Mesenchymal stem cell (in vitro differentiated cells and primary cell): ENCODE results near the gene C1orf198.

Experiments
- DNase-seq: peaks from one replicate; pipeline ENCODE4 v3.0.0-alpha.2; 2013
- H2AFZ ChIP-seq: one replicate; pipeline ENCODE4 v1.6.1; 2013; ENCODE audit warnings: low read depth, mild to moderate bottlenecking, control low read depth, inconsistent platforms, low read length, moderate library complexity
- H2AK5ac ChIP-seq: 2 replicates; pipeline ENCODE4 v1.6.1; 2013; ENCODE audit warnings: low read length, moderate library complexity, mild to moderate bottlenecking, inconsistent platforms; ENCODE audit not compliant: severe bottlenecking
- H2BK120ac ChIP-seq: one replicate; pipeline ENCODE4 v1.6.1; 2013; ENCODE audit warnings: low read depth, mild to moderate bottlenecking, inconsistent platforms, low read length, moderate library complexity
- H2BK12ac ChIP-seq, 2 experiments: one replicate each; pipeline ENCODE4 v1.6.1; 2013; ENCODE audit warnings: inconsistent platforms in 2 of 2, low read length in 2 of 2, mild to moderate bottlenecking in 2 of 2, moderate library complexity in 2 of 2, control low read depth in 1 of 2
- H2BK15ac ChIP-seq: one replicate; pipeline ENCODE4 v1.6.1; 2013; ENCODE audit warnings: mild to moderate bottlenecking, low read depth, inconsistent platforms; ENCODE audit not compliant: poor library complexity, severe bottlenecking
- H2BK5ac ChIP-seq: 2 replicates; pipeline ENCODE4 v1.6.1; 2013; ENCODE audit warnings: low read depth, mild to moderate bottlenecking, low read length, control low read depth, inconsistent platforms; ENCODE audit not compliant: poor library complexity, severe bottlenecking
- H3K14ac ChIP-seq, 2 experiments: one replicate each; pipeline ENCODE4 v1.6.1; 2013; ENCODE audit warnings: inconsistent platforms in 2 of 2, low read length in 2 of 2, control low read depth in 1 of 2, mild to moderate bottlenecking in 1 of 2, moderate library complexity in 1 of 2
- H3K18ac ChIP-seq, 2 experiments: one replicate each; pipeline ENCODE4 v1.6.1; 2013; ENCODE audit warnings: inconsistent platforms in 2 of 2, low read length in 2 of 2, control low read depth in 1 of 2, low read depth in 1 of 2, mild to moderate bottlenecking in 1 of 2
- H3K23ac ChIP-seq, 2 experiments: one replicate each; pipeline ENCODE4 v1.6.1; 2013; ENCODE audit warnings: inconsistent platforms in 2 of 2, low read length in 2 of 2, mild to moderate bottlenecking in 2 of 2, moderate library complexity in 2 of 2, control low read depth in 1 of 2
- H3K27ac ChIP-seq: 2 replicates; pipeline ENCODE4 v1.5.1; 2013; ENCODE audit warnings: mild to moderate bottlenecking, moderate library complexity, low read length, control low read depth, inconsistent platforms; ENCODE audit not compliant: poor library complexity, severe bottlenecking
- H3K27me3 ChIP-seq, 2 experiments: 2 replicates each; pipeline versions ENCODE4 v1.6.1 to v1.7.0; 2013; ENCODE audit warnings: low read length in 2 of 2, mild to moderate bottlenecking in 2 of 2, moderate library complexity in 2 of 2, control low read depth in 1 of 2, inconsistent platforms in 1 of 2; ENCODE audit not compliant: control insufficient read depth in 1 of 2, insufficient read depth in 1 of 2
- H3K36me3 ChIP-seq, 2 experiments: 2 replicates each; pipeline versions ENCODE4 v1.6.1 to v1.7.0; 2013; ENCODE audit warnings: low read length in 2 of 2, control low read depth in 1 of 2, inconsistent platforms in 1 of 2, low read depth in 1 of 2, mild to moderate bottlenecking in 1 of 2; ENCODE audit not compliant: insufficient read depth in 2 of 2, control insufficient read depth in 1 of 2
- H3K4ac ChIP-seq, 2 experiments: one replicate each; pipeline ENCODE4 v1.6.1; 2013; ENCODE audit warnings: inconsistent platforms in 2 of 2, low read length in 2 of 2, mild to moderate bottlenecking in 2 of 2, moderate library complexity in 2 of 2, control low read depth in 1 of 2, low read depth in 1 of 2
- H3K4me1 ChIP-seq: 2 replicates; pipeline ENCODE4 v1.6.1; 2013; ENCODE audit warnings: low read depth, low read length, control low read depth; ENCODE audit not compliant: control insufficient read depth, insufficient read depth
- H3K4me2 ChIP-seq: 2 replicates; pipeline ENCODE4 v1.6.1; 2013; ENCODE audit warnings: low read length, mild to moderate bottlenecking, inconsistent platforms; ENCODE audit not compliant: poor library complexity, severe bottlenecking
- H3K4me3 ChIP-seq, 2 experiments: 2 replicates each; pipeline versions ENCODE4 v1.5.1 to v1.7.0; 2013; ENCODE audit warnings: low read length in 2 of 2, mild to moderate bottlenecking in 2 of 2, control low read depth in 1 of 2, low read depth in 1 of 2; ENCODE audit not compliant: insufficient read depth in 1 of 2
- H3K79me1 ChIP-seq: replicated peaks from 2 replicates; pipeline ENCODE4 v1.6.1; 2013; ENCODE audit warnings: mild to moderate bottlenecking, control low read depth, low read length, inconsistent platforms; ENCODE audit not compliant: poor library complexity, severe bottlenecking
- H3K9ac ChIP-seq: 2 replicates; pipeline ENCODE4 v1.7.0; 2013; ENCODE audit warnings: mild to moderate bottlenecking, low read length, moderate library complexity
- H3K9me3 ChIP-seq: 2 replicates; pipeline ENCODE4 v1.7.0; 2013; ENCODE audit warnings: mild to moderate bottlenecking, low read length; ENCODE audit not compliant: control insufficient read depth
- H4K8ac ChIP-seq: one replicate; pipeline ENCODE4 v1.6.1; 2013; ENCODE audit warnings: inconsistent platforms, mild to moderate bottlenecking, low read length, moderate library complexity
- H4K91ac ChIP-seq: one replicate; pipeline ENCODE4 v1.6.1; 2013; ENCODE audit warnings: mild to moderate bottlenecking, low read length, inconsistent platforms
- WGBS: methylation state at CpG from one replicate; pipeline ENCODE4 v1.1.7; 2013; ENCODE audit warnings: mixed read lengths; 5-methylcytosine and 5-hydroxymethylcytosine counted together

C1orf198 gene

DNA sequence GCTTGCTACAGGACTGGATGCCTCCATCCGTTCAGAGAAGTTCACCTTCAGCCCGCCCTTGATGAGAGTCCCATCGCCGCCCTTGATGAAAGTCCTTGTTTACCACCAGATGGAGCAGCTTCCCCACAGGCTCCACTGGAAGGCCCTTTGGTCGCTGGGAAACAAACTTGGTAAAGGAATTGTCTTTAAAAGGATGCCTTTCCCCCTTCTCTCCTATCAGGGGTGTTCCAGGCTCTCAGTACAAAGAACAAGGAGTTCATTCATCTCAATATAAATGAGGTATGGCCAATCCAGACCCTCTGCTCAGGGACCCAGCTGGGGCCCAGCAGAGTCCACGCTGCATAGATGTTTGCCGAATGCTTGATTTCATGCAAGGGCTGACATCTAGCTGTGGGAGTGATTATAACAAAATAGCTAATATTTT lies 70.4 kb downstream of the C1orf198 start:
- Histone ChIP-seq H4K91ac (no peak overlapping the region), H3K9ac (no peak overlapping the region), H3K23ac (no peak overlapping the region), H3K4me1 (no peaks in the 10 kb centered on the region), H3K18ac (no peak overlapping the region), H2AK5ac (no peak overlapping the region), H3K27ac (no peak overlapping the region), H2BK5ac (no peak overlapping the region), H3K4me2 (no peak overlapping the region), H2BK15ac (no peak overlapping the region), H3K79me1 (no peaks in the 10 kb centered on the region), H3K4me3 (no peak overlapping the region), H2AFZ (no peak overlapping the region), H2BK120ac (no peak overlapping the region), H3K9me3 (no peaks in the 10 kb centered on the region), H4K8ac (no peak overlapping the region), H2BK12ac (no peak overlapping the region), H3K4ac (no peak overlapping the region), H3K36me3 (no peaks in the 10 kb centered on the region), H3K27me3 (peaks cover 0 to 3% of the 10 kb centered on the region in 2 experiments), H3K14ac (no peak overlapping the region)
- peak; percentile 75 for DNase-seq
- 14% methylated on average over 6 of the region's 7 CpGs for WGBS

DNA sequence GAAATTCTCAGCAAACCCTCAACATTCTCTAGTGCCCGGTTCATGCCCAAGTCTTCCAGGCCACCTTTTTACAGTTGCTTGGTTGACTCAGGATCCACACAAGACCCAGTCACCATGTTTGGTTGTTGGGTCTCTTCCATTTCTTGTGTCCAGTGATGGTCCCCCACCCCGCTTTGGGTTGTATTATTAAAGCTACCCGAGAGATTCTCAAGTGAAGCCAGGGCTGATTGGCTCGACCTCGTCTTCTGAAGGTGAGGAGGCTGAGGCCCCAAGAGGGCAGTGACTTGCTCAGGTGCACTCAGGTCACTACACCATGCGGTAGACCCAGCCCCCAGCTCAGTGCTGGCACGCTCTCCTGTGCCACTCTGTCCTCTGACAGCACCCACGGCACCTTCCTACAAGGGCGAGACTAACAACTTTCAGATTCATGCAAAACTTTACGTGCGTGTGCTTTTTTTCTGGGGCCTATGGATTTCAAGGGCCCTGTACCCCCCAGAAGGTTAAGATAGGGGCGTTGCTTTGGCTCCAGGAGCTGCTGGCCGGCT lies 70.9 kb downstream of the C1orf198 start:
- Histone ChIP-seq H2BK5ac (no peak overlapping the region), H3K79me1 (no peaks in the 10 kb centered on the region), H3K4me1 (no peaks in the 10 kb centered on the region), H2BK15ac (no peak overlapping the region), H3K9ac (no peak overlapping the region), H4K8ac (no peak overlapping the region), H3K4ac (no peak overlapping the region), H3K14ac (no peak overlapping the region), H4K91ac (no peak overlapping the region), H3K27ac (no peak overlapping the region), H3K23ac (no peak overlapping the region), H3K4me3 (no peak overlapping the region), H2BK12ac (no peak overlapping the region), H3K27me3 (peaks cover 0 to 3% of the 10 kb centered on the region in 2 experiments), H2AK5ac (no peak overlapping the region), H2BK120ac (no peak overlapping the region), H3K36me3 (no peaks in the 10 kb centered on the region), H3K4me2 (no peak overlapping the region), H3K9me3 (no peaks in the 10 kb centered on the region), H3K18ac (no peak overlapping the region), H2AFZ (no peak overlapping the region)
- no peak for DNase-seq
- WGBS, result 73% methylated on average over 13 of the region's 13 CpGs

DNA sequence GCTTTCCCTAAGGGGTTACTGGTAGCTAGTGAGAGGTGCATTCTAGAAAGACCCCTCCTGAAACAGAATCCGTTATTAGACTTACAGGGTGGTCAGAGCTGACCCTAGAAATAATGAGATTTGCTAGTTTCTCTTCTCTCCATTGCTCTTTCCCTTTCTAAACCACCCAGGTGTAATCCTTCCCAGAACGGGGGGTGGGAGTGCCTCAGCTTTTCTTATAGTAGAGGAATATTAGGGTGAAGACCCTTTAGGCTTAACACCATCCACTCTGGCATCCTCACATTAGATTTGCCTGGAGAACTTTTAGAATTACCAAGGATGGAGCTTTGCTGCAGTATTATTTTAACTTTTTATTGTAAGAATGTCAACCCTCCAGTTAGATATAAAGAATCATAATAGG lies 71.7 kb downstream of the C1orf198 start:
- no peak overlapping the region for H2BK15ac ChIP-seq
- H4K8ac ChIP-seq, result no peak overlapping the region
- DNase-seq, result no peak
- H3K4me1 ChIP-seq, result no peaks in the 10 kb centered on the region
- no peak overlapping the region for H2AK5ac ChIP-seq
- no peak overlapping the region for H3K4me2 ChIP-seq
- H3K27me3 ChIP-seq, result peaks cover 0 to 11% of the 10 kb centered on the region in 2 experiments
- no peak overlapping the region for H3K18ac ChIP-seq
- H3K14ac ChIP-seq, result no peak overlapping the region
- no peak overlapping the region for H3K4me3 ChIP-seq
- H3K79me1 ChIP-seq, result no peaks in the 10 kb centered on the region
- H2BK12ac ChIP-seq, result no peak overlapping the region
- no peak overlapping the region for H2AFZ ChIP-seq
- no peak overlapping the region for H2BK120ac ChIP-seq
- no peak overlapping the region for H3K23ac ChIP-seq
- no peak overlapping the region for H4K91ac ChIP-seq
- H3K9me3 ChIP-seq, result no peaks in the 10 kb centered on the region
- H3K36me3 ChIP-seq, result no peaks in the 10 kb centered on the region
- no peak overlapping the region for H3K4ac ChIP-seq
- no peak overlapping the region for H2BK5ac ChIP-seq
- no peak overlapping the region for H3K27ac ChIP-seq
- H3K9ac ChIP-seq, result no peak overlapping the region
- WGBS, result no CpG with 5 or more reads among the region's 2 CpGs

DNA sequence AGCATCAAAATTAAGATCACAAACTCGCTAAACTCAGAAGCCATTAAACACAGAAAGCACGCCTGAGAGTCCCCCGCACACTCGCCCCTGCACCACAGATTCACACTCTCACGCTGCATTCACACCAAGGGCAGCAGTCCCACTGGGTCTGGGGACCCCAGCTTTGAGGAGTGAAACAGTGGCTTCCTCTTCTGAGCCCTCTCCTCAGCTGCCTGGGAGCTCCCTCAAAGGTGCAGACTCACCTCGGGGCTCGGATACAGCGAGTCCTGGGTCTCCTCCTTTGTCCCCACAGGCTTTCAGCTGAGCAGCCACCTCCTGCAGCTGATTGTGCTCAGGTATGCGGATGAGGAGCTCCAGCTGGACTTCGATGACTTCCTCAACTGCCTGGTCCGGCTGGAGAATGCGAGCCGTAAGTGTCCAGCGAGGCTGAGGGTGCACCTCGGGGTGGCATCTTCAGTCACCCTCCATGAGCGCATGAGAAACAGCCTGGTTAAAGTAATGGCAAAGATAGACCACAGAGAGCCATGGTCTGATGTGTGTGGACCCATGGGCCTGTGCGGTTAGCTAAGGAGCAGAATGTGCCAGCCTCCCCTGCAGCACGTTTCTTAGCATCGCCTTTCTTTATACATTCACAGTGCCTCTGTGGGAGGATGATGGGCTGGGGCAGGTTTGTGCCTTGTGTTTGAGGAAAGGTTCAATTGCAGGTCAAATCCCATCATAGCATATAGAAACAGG lies 73.3 kb downstream of the C1orf198 start:
- Histone ChIP-seq H3K79me1 (no peaks in the 10 kb centered on the region), H4K91ac (no peak overlapping the region), H3K9me3 (no peaks in the 10 kb centered on the region), H2BK15ac (no peak overlapping the region), H2AFZ (no peak overlapping the region), H2BK5ac (no peak overlapping the region), H2BK120ac (no peak overlapping the region), H3K4me2 (no peak overlapping the region), H2AK5ac (no peak overlapping the region), H3K4me3 (no peak overlapping the region), H3K9ac (no peak overlapping the region), H3K23ac (no peak overlapping the region), H3K27ac (no peak overlapping the region), H3K18ac (no peak overlapping the region), H3K14ac (no peak overlapping the region), H4K8ac (no peak overlapping the region), H3K4ac (no peak overlapping the region), H3K36me3 (no peaks in the 10 kb centered on the region), H3K27me3 (peaks cover 1 to 14% of the 10 kb centered on the region in 2 experiments), H3K4me1 (no peaks in the 10 kb centered on the region), H2BK12ac (no peak overlapping the region)
- DNase-seq, result no peak
- WGBS, result 91% methylated on average over 19 of the region's 19 CpGs
